ENCODE data around the gene ANXA4.

Gene ANXA4

GRCh38 chr2:69768235-69768634 is 26.3 kb downstream of the ANXA4 start:
- H3K4me3 ChIP-seq (ENCODE audit: control insufficient read depth in 1 of 7, extremely low read depth in 1 of 7, insufficient read depth in 4 of 7, low read depth in 2 of 7, low read length in 6 of 7) = no peak overlapping the region
- ChIA-PET POLR2A (interaction anchor here (1.6 kb wide), 1 partner anchor 27 kb away, joined by 4 read pairs; the partner anchor contains the start of gene ANXA4), CTCF (interaction anchor here (1.1 to 3.0 kb wide), 10 partner anchors 12 to 49 kb away, joined by 3 to 12 read pairs (median 6); no protein-coding TSS in a partner anchor)
- H3K36me3 ChIP-seq (ENCODE audit: control insufficient read depth in 4 of 4, insufficient read depth in 4 of 4, low read length in 3 of 4) = peaks cover 0 to 2% (median 0%) of the 10 kb centered on the region in 4 experiments
- H3K4me1 ChIP-seq (ENCODE audit: control extremely low read depth in 1 of 4, control insufficient read depth in 4 of 4, insufficient read depth in 4 of 4, low read length in 3 of 4) = peaks cover 0 to 20% (median 11%) of the 10 kb centered on the region in 4 experiments
- DNase-seq = no peak
- H3K27me3 ChIP-seq (replicated peaks in 2 of 5; ENCODE audit: control insufficient read depth in 4 of 5, insufficient read depth in 5 of 5, low read length in 4 of 5) = no peaks in the 10 kb centered on the region
- no peak overlapping the region for H3K27ac ChIP-seq (ENCODE audit: insufficient read depth in 1 of 2, low read depth in 1 of 2, low read length in 2 of 2, poor library complexity in 1 of 2, severe bottlenecking in 2 of 2)
- H3K9me3 ChIP-seq (ENCODE audit: control extremely low read depth in 1 of 5, control insufficient read depth in 4 of 5, insufficient read depth in 2 of 5, low read depth in 1 of 5, low read length in 4 of 5) = no peaks in the 10 kb centered on the region
- WGBS (ENCODE audit: insufficient coverage) = 100% methylated on average over 5 of the region's 5 CpGs

GRCh38 chr2:69768789-69769188 is 26.9 kb downstream of the ANXA4 start:
- H3K27ac ChIP-seq (ENCODE audit: insufficient read depth in 1 of 2, low read depth in 1 of 2, low read length in 2 of 2, poor library complexity in 1 of 2, severe bottlenecking in 2 of 2) = no peak overlapping the region
- H3K4me1 ChIP-seq (ENCODE audit: control extremely low read depth in 1 of 4, control insufficient read depth in 4 of 4, insufficient read depth in 4 of 4, low read length in 3 of 4) = peaks cover 0 to 20% (median 11%) of the 10 kb centered on the region in 4 experiments
- peaks cover 0 to 2% (median 0%) of the 10 kb centered on the region in 4 experiments for H3K36me3 ChIP-seq (ENCODE audit: control insufficient read depth in 4 of 4, insufficient read depth in 4 of 4, low read length in 3 of 4)
- no peaks in the 10 kb centered on the region for H3K27me3 ChIP-seq (replicated peaks in 2 of 5; ENCODE audit: control insufficient read depth in 4 of 5, insufficient read depth in 5 of 5, low read length in 4 of 5)
- CTCF ChIA-PET = interaction anchor here (1.1 to 3.0 kb wide), 9 partner anchors 12 to 49 kb away, joined by 3 to 12 read pairs (median 7); no protein-coding TSS in a partner anchor
- DNase-seq = no peak
- 100% methylated on average over 1 of the region's 2 CpGs for WGBS (ENCODE audit: insufficient coverage)
- POLR2A ChIA-PET = interaction anchor here (1.6 kb wide), 1 partner anchor 27 kb away, joined by 4 read pairs; the partner anchor contains the start of gene ANXA4
- H3K9me3 ChIP-seq (ENCODE audit: control extremely low read depth in 1 of 5, control insufficient read depth in 4 of 5, insufficient read depth in 2 of 5, low read depth in 1 of 5, low read length in 4 of 5) = no peaks in the 10 kb centered on the region
- no peak overlapping the region for H3K4me3 ChIP-seq (ENCODE audit: control insufficient read depth in 1 of 7, extremely low read depth in 1 of 7, insufficient read depth in 4 of 7, low read depth in 2 of 7, low read length in 6 of 7)

- Histone ChIP-seq H3K27ac (ENCODE audit: insufficient read depth in 1 of 2, low read depth in 1 of 2, low read length in 2 of 2, poor library complexity in 1 of 2, severe bottlenecking in 2 of 2) (no peak overlapping the region), H3K9me3 (ENCODE audit: control extremely low read depth in 1 of 5, control insufficient read depth in 4 of 5, insufficient read depth in 2 of 5, low read depth in 1 of 5, low read length in 4 of 5) (no peaks in the 10 kb centered on the region), H3K27me3 (replicated peaks in 2 of 5; ENCODE audit: control insufficient read depth in 4 of 5, insufficient read depth in 5 of 5, low read length in 4 of 5) (no peaks in the 10 kb centered on the region), H3K36me3 (ENCODE audit: control insufficient read depth in 4 of 4, insufficient read depth in 4 of 4, low read length in 3 of 4) (peaks cover 0 to 2% (median 0%) of the 10 kb centered on the region in 4 experiments), H3K4me3 (ENCODE audit: control insufficient read depth in 1 of 7, extremely low read depth in 1 of 7, insufficient read depth in 4 of 7, low read depth in 2 of 7, low read length in 6 of 7) (no peak overlapping the region), H3K4me1 (ENCODE audit: control extremely low read depth in 1 of 4, control insufficient read depth in 4 of 4, insufficient read depth in 4 of 4, low read length in 3 of 4) (peaks cover 0 to 20% (median 11%) of the 10 kb centered on the region in 4 experiments)
- CTCF ChIA-PET = interaction anchor here (1.1 to 3.0 kb wide), 4 partner anchors 13 to 45 kb away, joined by 3 to 11 read pairs (median 5); no protein-coding TSS in a partner anchor
- POLR2A ChIA-PET = no interaction called here
- no peak for DNase-seq
- no CpG with 5 or more reads among the region's 1 CpG for WGBS (ENCODE audit: insufficient coverage)
Measured at GRCh38 chr2:69769272-69769671, 27.3 kb downstream of the ANXA4 start.

- 85% methylated on average over 4 of the region's 5 CpGs for WGBS (ENCODE audit: insufficient coverage)
- ChIA-PET CTCF (interaction anchor here (1.4 kb wide), 1 partner anchor 20 kb away, joined by 3 read pairs; no protein-coding TSS in a partner anchor), POLR2A (no interaction called here)
- Histone ChIP-seq H3K27ac (ENCODE audit: insufficient read depth in 1 of 2, low read depth in 1 of 2, low read length in 2 of 2, poor library complexity in 1 of 2, severe bottlenecking in 2 of 2) (no peak overlapping the region), H3K27me3 (replicated peaks in 2 of 5; ENCODE audit: control insufficient read depth in 4 of 5, insufficient read depth in 5 of 5, low read length in 4 of 5) (no peaks in the 10 kb centered on the region), H3K36me3 (ENCODE audit: control insufficient read depth in 4 of 4, insufficient read depth in 4 of 4, low read length in 3 of 4) (peaks cover 0 to 4% (median 0%) of the 10 kb centered on the region in 4 experiments), H3K9me3 (ENCODE audit: control extremely low read depth in 1 of 5, control insufficient read depth in 4 of 5, insufficient read depth in 2 of 5, low read depth in 1 of 5, low read length in 4 of 5) (no peaks in the 10 kb centered on the region), H3K4me1 (ENCODE audit: control extremely low read depth in 1 of 4, control insufficient read depth in 4 of 4, insufficient read depth in 4 of 4, low read length in 3 of 4) (peaks cover 0 to 23% (median 13%) of the 10 kb centered on the region in 4 experiments), H3K4me3 (ENCODE audit: control insufficient read depth in 1 of 7, extremely low read depth in 1 of 7, insufficient read depth in 4 of 7, low read depth in 2 of 7, low read length in 6 of 7) (no peak overlapping the region)
- DNase-seq = peak; percentile 58 to 88 (median 80)
Measured at GRCh38 chr2:69770193-69770702, 28.3 kb downstream of the ANXA4 start.

GRCh38 chr2:69770747-69771146 is 28.8 kb downstream of the ANXA4 start:
- Histone ChIP-seq H3K36me3 (ENCODE audit: control insufficient read depth in 4 of 4, insufficient read depth in 4 of 4, low read length in 3 of 4) (peaks cover 0 to 6% (median 0%) of the 10 kb centered on the region in 4 experiments), H3K4me1 (ENCODE audit: control extremely low read depth in 1 of 4, control insufficient read depth in 4 of 4, insufficient read depth in 4 of 4, low read length in 3 of 4) (peaks cover 0 to 27% (median 16%) of the 10 kb centered on the region in 4 experiments), H3K27me3 (replicated peaks in 2 of 5; ENCODE audit: control insufficient read depth in 4 of 5, insufficient read depth in 5 of 5, low read length in 4 of 5) (no peaks in the 10 kb centered on the region), H3K9me3 (ENCODE audit: control extremely low read depth in 1 of 5, control insufficient read depth in 4 of 5, insufficient read depth in 2 of 5, low read depth in 1 of 5, low read length in 4 of 5) (no peaks in the 10 kb centered on the region), H3K27ac (ENCODE audit: insufficient read depth in 1 of 2, low read depth in 1 of 2, low read length in 2 of 2, poor library complexity in 1 of 2, severe bottlenecking in 2 of 2) (no peak overlapping the region), H3K4me3 (ENCODE audit: control insufficient read depth in 1 of 7, extremely low read depth in 1 of 7, insufficient read depth in 4 of 7, low read depth in 2 of 7, low read length in 6 of 7) (no peak overlapping the region)
- ChIA-PET CTCF (interaction anchor here (1.4 kb wide), 1 partner anchor 20 kb away, joined by 3 read pairs; no protein-coding TSS in a partner anchor), POLR2A (no interaction called here)
- DNase-seq = no peak
- 97% methylated on average over 5 of the region's 10 CpGs for WGBS (ENCODE audit: insufficient coverage)

- Histone ChIP-seq H3K36me3 (ENCODE audit: control insufficient read depth in 4 of 4, insufficient read depth in 4 of 4, low read length in 3 of 4) (peaks cover 0 to 5% (median 0%) of the 10 kb centered on the region in 4 experiments), H3K4me1 (ENCODE audit: control extremely low read depth in 1 of 4, control insufficient read depth in 4 of 4, insufficient read depth in 4 of 4, low read length in 3 of 4) (peaks cover 0 to 25% (median 15%) of the 10 kb centered on the region in 4 experiments), H3K27me3 (replicated peaks in 2 of 5; ENCODE audit: control insufficient read depth in 4 of 5, insufficient read depth in 5 of 5, low read length in 4 of 5) (no peaks in the 10 kb centered on the region), H3K4me3 (ENCODE audit: control insufficient read depth in 1 of 7, extremely low read depth in 1 of 7, insufficient read depth in 4 of 7, low read depth in 2 of 7, low read length in 6 of 7) (no peak overlapping the region), H3K27ac (ENCODE audit: insufficient read depth in 1 of 2, low read depth in 1 of 2, low read length in 2 of 2, poor library complexity in 1 of 2, severe bottlenecking in 2 of 2) (no peak overlapping the region), H3K9me3 (ENCODE audit: control extremely low read depth in 1 of 5, control insufficient read depth in 4 of 5, insufficient read depth in 2 of 5, low read depth in 1 of 5, low read length in 4 of 5) (peaks cover 0 to 4% (median 0%) of the 10 kb centered on the region in 5 experiments)
- CTCF ChIA-PET = interaction anchor here (1.0 kb wide), 1 partner anchor 19 kb away, joined by 3 read pairs; no protein-coding TSS in a partner anchor
- POLR2A ChIA-PET = no interaction called here
- WGBS (ENCODE audit: insufficient coverage) = no CpG with 5 or more reads among the region's 1 CpG
- no peak for DNase-seq
Measured at GRCh38 chr2:69771461-69771860, 29.5 kb downstream of the ANXA4 start.

GRCh38 chr2:69773206-69773605 is 31.3 kb downstream of the ANXA4 start:
- POLR2A ChIA-PET = no interaction called here

More at GRCh38 chr2:69773206-69773605, 31.3 kb downstream of the ANXA4 start:
- Histone ChIP-seq H3K27me3 (replicated peaks in 2 of 5; ENCODE audit: control insufficient read depth in 4 of 5, insufficient read depth in 5 of 5, low read length in 4 of 5) (no peaks in the 10 kb centered on the region), H3K36me3 (ENCODE audit: control insufficient read depth in 4 of 4, insufficient read depth in 4 of 4, low read length in 3 of 4) (peaks cover 0 to 4% (median 2%) of the 10 kb centered on the region in 4 experiments), H3K4me3 (ENCODE audit: control insufficient read depth in 1 of 7, extremely low read depth in 1 of 7, insufficient read depth in 4 of 7, low read depth in 2 of 7, low read length in 6 of 7) (no peak overlapping the region), H3K9me3 (ENCODE audit: control extremely low read depth in 1 of 5, control insufficient read depth in 4 of 5, insufficient read depth in 2 of 5, low read depth in 1 of 5, low read length in 4 of 5) (peaks cover 0 to 5% (median 0%) of the 10 kb centered on the region in 5 experiments), H3K27ac (ENCODE audit: insufficient read depth in 1 of 2, low read depth in 1 of 2, low read length in 2 of 2, poor library complexity in 1 of 2, severe bottlenecking in 2 of 2) (no peak overlapping the region), H3K4me1 (ENCODE audit: control extremely low read depth in 1 of 4, control insufficient read depth in 4 of 4, insufficient read depth in 4 of 4, low read length in 3 of 4) (peaks cover 0 to 16% (median 12%) of the 10 kb centered on the region in 4 experiments)
- CTCF ChIA-PET = no interaction called here
- DNase-seq = no peak

Measured in common myeloid progenitor, CD34-positive (primary cell).